ENCODE data around the gene PPM1D. TPM values are rescaled to one million over a fixed set of nuclear protein-coding genes. Genes with fewer than 3 reads are reported as not detected.
"Not testable (repeated sequence)": the region's sequence is repeated elsewhere in the genome, so short reads cannot be mapped to it uniquely, and the experiment has no call there.

Gene PPM1D
- total RNA-seq, 2 experiments from 2014 or later, result 17.8 to 18.8 TPM

- peak overlapping the region; percentile 40 for H3K4me3 Mint-ChIP-seq
- no peak for DNase-seq
- H3K36me3 Mint-ChIP-seq (ENCODE audit: low read depth), result peaks cover 5% of the 10 kb centered on the region
- CTCF ChIA-PET, result interaction anchor here (1.7 to 2.3 kb wide), 2 partner anchors 21 to 40 kb away, joined by 7 to 17 read pairs; no protein-coding TSS in a partner anchor
- H3K4me1 Mint-ChIP-seq, result peaks cover 33% of the 10 kb centered on the region
- no peaks in the 10 kb centered on the region for H3K9me3 Mint-ChIP-seq
- no peak overlapping the region for H3K27ac Mint-ChIP-seq
- POLR2A ChIA-PET, result interaction anchor here (1.2 to 4.3 kb wide), 6 partner anchors 7 to 1263 kb away, joined by 3 to 27 read pairs (median 9); partner anchors contain the start of gene USP32
- H3K27me3 Mint-ChIP-seq, result no peaks in the 10 kb centered on the region
Measured at GRCh38 chr17:60598001-60598736, 1.8 kb upstream of the PPM1D start.

GRCh38 chr17:60599220-60599619, 773 bp upstream of the PPM1D start:
- CTCF ChIA-PET, result interaction anchor here (0.8 to 2.7 kb wide), 10 partner anchors 8 to 521 kb away, joined by 3 to 18 read pairs (median 5); partner anchors contain the start of gene BCAS3
- H3K36me3 Mint-ChIP-seq (ENCODE audit: low read depth), result peaks cover 5% of the 10 kb centered on the region
- DNase-seq, result no peak
- H3K4me1 Mint-ChIP-seq, result peaks cover 42% of the 10 kb centered on the region
- H3K27me3 Mint-ChIP-seq, result no peaks in the 10 kb centered on the region
- H3K4me3 Mint-ChIP-seq, result peak overlapping the region; percentile 96
- no peaks in the 10 kb centered on the region for H3K9me3 Mint-ChIP-seq
- POLR2A ChIA-PET, result interaction anchor here (0.7 to 4.3 kb wide), 26 partner anchors 8 to 1264 kb away, joined by 3 to 27 read pairs (median 4); partner anchors contain the start of genes APPBP2, BCAS3, BRIP1 and HEATR6
- H3K27ac Mint-ChIP-seq, result peak overlapping the region; percentile 95

DNA sequence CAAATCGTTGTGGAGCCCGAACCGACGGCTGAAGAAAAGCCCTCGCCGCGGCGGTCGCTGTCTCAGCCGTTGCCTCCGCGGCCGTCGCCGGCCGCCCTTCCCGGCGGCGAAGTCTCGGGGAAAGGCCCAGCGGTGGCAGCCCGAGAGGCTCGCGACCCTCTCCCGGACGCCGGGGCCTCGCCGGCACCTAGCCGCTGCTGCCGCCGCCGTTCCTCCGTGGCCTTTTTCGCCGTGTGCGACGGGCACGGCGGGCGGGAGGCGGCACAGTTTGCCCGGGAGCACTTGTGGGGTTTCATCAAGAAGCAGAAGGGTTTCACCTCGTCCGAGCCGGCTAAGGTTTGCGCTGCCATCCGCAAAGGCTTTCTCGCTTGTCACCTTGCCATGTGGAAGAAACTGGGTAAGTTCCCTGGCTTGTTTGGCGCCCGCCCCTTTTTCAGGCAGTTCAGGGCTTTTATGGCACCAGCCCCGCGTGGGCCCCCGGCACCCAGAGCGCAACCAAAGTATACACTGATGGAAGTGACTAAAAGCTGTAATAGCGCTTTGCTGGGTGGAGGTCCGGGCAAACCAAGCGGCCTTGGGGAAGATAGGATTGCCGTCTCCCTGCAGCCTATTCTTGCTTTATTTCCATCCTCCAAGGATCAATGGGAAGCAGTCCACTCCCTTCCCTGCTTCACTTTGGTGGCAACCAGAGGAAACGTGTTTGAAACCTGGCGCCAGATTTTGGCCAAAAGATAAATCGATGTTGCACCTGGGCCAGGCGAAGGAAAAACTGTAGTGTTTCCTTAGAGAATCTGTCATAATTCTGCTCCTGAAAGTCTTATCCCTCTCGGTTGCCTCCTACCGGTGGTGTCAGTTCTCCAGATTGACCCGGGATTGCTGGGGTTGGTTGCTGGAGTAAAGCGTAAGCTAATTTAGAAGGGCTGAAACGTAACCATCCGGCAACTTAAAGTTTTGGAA, 775 bp downstream of the PPM1D start:
- Mint-ChIP-seq H3K4me3 (peak overlapping the region; percentile 96), H3K27ac (peak overlapping the region; percentile 95), H3K9me3 (no peaks in the 10 kb centered on the region), H3K4me1 (peaks cover 51% of the 10 kb centered on the region), H3K36me3 (ENCODE audit: low read depth) (peaks cover 5% of the 10 kb centered on the region), H3K27me3 (no peaks in the 10 kb centered on the region)
- CTCF ChIA-PET, result interaction anchor here (0.6 to 2.7 kb wide), 11 partner anchors 10 to 162 kb away, joined by 3 to 18 read pairs (median 5); partner anchors contain the start of gene BCAS3
- POLR2A ChIA-PET, result interaction anchor here (0.6 to 4.3 kb wide), 24 partner anchors 10 to 1263 kb away, joined by 3 to 27 read pairs (median 4); partner anchors contain the start of genes APPBP2, BCAS3, BRIP1 and HEATR6
- peak; percentile 67 for DNase-seq

GRCh38 chr17:60601447-60602384, 1.7 kb downstream of the PPM1D start:
- Mint-ChIP-seq H3K9me3 (no peaks in the 10 kb centered on the region), H3K36me3 (ENCODE audit: low read depth) (peaks cover 9% of the 10 kb centered on the region), H3K27ac (peak overlapping the region; percentile 86), H3K4me3 (peak overlapping the region; percentile 96), H3K27me3 (no peaks in the 10 kb centered on the region), H3K4me1 (peaks cover 56% of the 10 kb centered on the region)
- POLR2A ChIA-PET, result interaction anchor here (0.9 to 3.1 kb wide), 6 partner anchors 11 to 467 kb away, joined by 3 to 27 read pairs (median 4); partner anchors contain the start of genes APPBP2 and BCAS3
- CTCF ChIA-PET, result interaction anchor here (0.6 to 2.7 kb wide), 6 partner anchors 19 to 77 kb away, joined by 3 to 18 read pairs (median 4); no protein-coding TSS in a partner anchor
- peak; percentile 38 for DNase-seq

GRCh38 chr17:60602385-60602742, 2.4 kb downstream of the PPM1D start:
- ChIA-PET POLR2A (interaction anchor here (1.4 kb wide), 1 partner anchor 76 kb away, joined by 4 read pairs; the partner anchor contains the start of gene APPBP2), CTCF (interaction anchor here (0.6 to 1.3 kb wide), 2 partner anchors 20 to 25 kb away, joined by 3 read pairs; no protein-coding TSS in a partner anchor)
- no peaks in the 10 kb centered on the region for H3K27me3 Mint-ChIP-seq
- peaks cover 55% of the 10 kb centered on the region for H3K4me1 Mint-ChIP-seq
- H3K4me3 Mint-ChIP-seq, result peak overlapping the region; percentile 96
- H3K27ac Mint-ChIP-seq, result no peak overlapping the region
- DNase-seq, result no peak
- H3K9me3 Mint-ChIP-seq, result no peaks in the 10 kb centered on the region
- H3K36me3 Mint-ChIP-seq (ENCODE audit: low read depth), result peaks cover 9% of the 10 kb centered on the region

- Mint-ChIP-seq H3K4me3 (peak overlapping the region; percentile 96), H3K36me3 (ENCODE audit: low read depth) (peaks cover 12% of the 10 kb centered on the region), H3K9me3 (no peaks in the 10 kb centered on the region), H3K27ac (no peak overlapping the region), H3K4me1 (peaks cover 56% of the 10 kb centered on the region), H3K27me3 (no peaks in the 10 kb centered on the region)
- POLR2A ChIA-PET, result interaction anchor here (1.4 kb wide), 1 partner anchor 77 kb away, joined by 4 read pairs; the partner anchor contains the start of gene APPBP2
- CTCF ChIA-PET, result no interaction called here
- DNase-seq, result no peak
Measured at GRCh38 chr17:60602871-60603270, 2.9 kb downstream of the PPM1D start.

GRCh38 chr17:60603477-60603876, 3.5 kb downstream of the PPM1D start:
- H3K9me3 Mint-ChIP-seq, H3K27ac Mint-ChIP-seq, H3K27me3 Mint-ChIP-seq, DNase-seq, POLR2A ChIA-PET: not testable (repeated sequence)
- CTCF ChIA-PET, result interaction anchor here (0.6 to 1.1 kb wide), 2 partner anchors 35 to 246 kb away, joined by 3 to 5 read pairs; no protein-coding TSS in a partner anchor
- H3K36me3 Mint-ChIP-seq (ENCODE audit: low read depth), result peaks cover 12% of the 10 kb centered on the region
- H3K4me1 Mint-ChIP-seq, result peaks cover 50% of the 10 kb centered on the region
- H3K4me3 Mint-ChIP-seq, result peak overlapping the region; percentile 24

DNA sequence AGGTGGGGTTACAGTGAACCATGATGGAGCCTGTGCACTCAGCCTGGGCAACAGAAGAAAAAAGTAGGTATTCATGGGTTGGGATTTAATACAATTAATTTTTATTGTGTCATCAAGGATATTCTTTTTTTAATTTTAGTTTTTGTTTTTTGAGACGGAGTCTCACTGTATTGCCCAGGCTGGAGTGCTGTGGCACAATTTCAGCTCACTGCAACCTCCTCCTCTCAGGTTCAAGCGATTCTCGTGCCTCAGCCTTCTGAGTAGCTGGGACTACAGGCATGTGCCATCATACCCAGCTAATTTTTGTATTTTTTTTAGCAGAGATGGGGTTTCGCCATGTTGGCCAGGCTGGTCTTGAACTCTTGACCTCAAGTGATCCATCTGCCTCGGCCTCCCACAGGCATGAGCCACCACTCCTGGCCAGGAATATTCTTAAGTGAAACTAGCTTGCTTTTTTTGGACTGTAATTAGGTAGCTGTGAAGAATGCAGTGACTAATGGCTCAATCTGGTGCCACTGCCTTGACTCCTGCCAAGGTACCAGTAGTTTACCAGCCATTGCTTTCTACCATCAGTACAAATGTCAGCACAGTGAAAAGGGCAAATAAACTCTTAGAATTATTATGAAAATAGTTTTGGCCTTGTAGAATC, 4.8 kb downstream of the PPM1D start:
- no peak for DNase-seq
- H3K36me3 Mint-ChIP-seq (ENCODE audit: low read depth), result peaks cover 12% of the 10 kb centered on the region
- no peaks in the 10 kb centered on the region for H3K27me3 Mint-ChIP-seq
- no peaks in the 10 kb centered on the region for H3K9me3 Mint-ChIP-seq
- ChIA-PET POLR2A (interaction anchor here (0.9 kb wide), 1 partner anchor 72 kb away, joined by 3 read pairs; no protein-coding TSS in a partner anchor), CTCF (interaction anchor here (0.9 to 1.1 kb wide), 3 partner anchors 33 to 35 kb away, joined by 3 to 5 read pairs (median 4); no protein-coding TSS in a partner anchor)
- H3K4me1 Mint-ChIP-seq, result peaks cover 39% of the 10 kb centered on the region
- no peak overlapping the region for H3K4me3 Mint-ChIP-seq
- H3K27ac Mint-ChIP-seq, result no peak overlapping the region

- H3K27ac Mint-ChIP-seq, result no peak overlapping the region
- no peak for DNase-seq
- CTCF ChIA-PET, result interaction anchor here (1.3 kb wide), 1 partner anchor 32 kb away, joined by 5 read pairs; no protein-coding TSS in a partner anchor
- H3K4me3 Mint-ChIP-seq, result no peak overlapping the region
- no peaks in the 10 kb centered on the region for H3K9me3 Mint-ChIP-seq
- peaks cover 12% of the 10 kb centered on the region for H3K36me3 Mint-ChIP-seq (ENCODE audit: low read depth)
- POLR2A ChIA-PET, result no interaction called here
- H3K4me1 Mint-ChIP-seq, result peaks cover 39% of the 10 kb centered on the region
- no peaks in the 10 kb centered on the region for H3K27me3 Mint-ChIP-seq
Measured at GRCh38 chr17:60606036-60606435, 6.0 kb downstream of the PPM1D start.

GRCh38 chr17:60610473-60610872, 10.5 kb downstream of the PPM1D start:
- Mint-ChIP-seq H3K27me3 (no peaks in the 10 kb centered on the region), H3K27ac (no peak overlapping the region), H3K4me3 (no peak overlapping the region), H3K4me1 (peaks cover 8% of the 10 kb centered on the region), H3K9me3 (no peaks in the 10 kb centered on the region), H3K36me3 (ENCODE audit: low read depth) (peaks cover 14% of the 10 kb centered on the region)
- no peak for DNase-seq
- POLR2A ChIA-PET, result no interaction called here
- CTCF ChIA-PET, result no interaction called here

- not testable (repeated sequence) for H3K9me3 Mint-ChIP-seq, H3K4me3 Mint-ChIP-seq
Measured at GRCh38 chr17:60611321-60611720, 11.3 kb downstream of the PPM1D start.

More at GRCh38 chr17:60611321-60611720, 11.3 kb downstream of the PPM1D start:
- DNase-seq, H3K27ac Mint-ChIP-seq, POLR2A ChIA-PET, H3K27me3 Mint-ChIP-seq, H3K4me1 Mint-ChIP-seq, CTCF ChIA-PET: not testable (repeated sequence)
- H3K36me3 Mint-ChIP-seq (ENCODE audit: low read depth), result peaks cover 10% of the 10 kb centered on the region

Measured in activated CD4-positive, alpha-beta memory T cell treated with anti-CD3 and anti-CD28 coated beads, Interleukin-2, amount 10 ng/mL, durations not matched to agents 7 days and 5 days (primary cell).